Kidney tubule cell (primary cell): Measurements from ENCODE around the gene EPS8L1.

ENCODE experiments used
- DNase-seq: peaks from one replicate; pipeline ENCODE4 v3.0.0-alpha.2; 2018; ENCODE audit warnings: low spot score

Gene EPS8L1

GRCh38 chr19:55115446-55116065 lies 39.9 kb downstream of the EPS8L1 start:
- no peak for DNase-seq

- peak; percentile 64 for DNase-seq
Observed at GRCh38 chr19:55116232-55116858, 40.7 kb downstream of the EPS8L1 start.

- DNase-seq: peak; percentile 12
Observed at GRCh38 chr19:55116859-55117662, 41.4 kb downstream of the EPS8L1 start, which contains the start of gene PPP1R12C. Gene PPP1R12C (minus strand): TSS chr19:55117637. CDS start chr19:55117543, 94 bp downstream.

GRCh38 chr19:55117663-55118391 lies 42.2 kb downstream of the EPS8L1 start:
- DNase-seq: peak; percentile 99

- DNase-seq: peak; percentile 23
Observed at GRCh38 chr19:55118401-55118991, 42.8 kb downstream of the EPS8L1 start.

GRCh38 chr19:55119053-55119452 lies 43.4 kb downstream of the EPS8L1 start:
- no peak for DNase-seq

GRCh38 chr19:55131421-55131820 lies 55.8 kb downstream of the EPS8L1 start:
- DNase-seq: no peak

GRCh38 chr19:55132453-55133129 lies 56.9 kb downstream of the EPS8L1 start:
- no peak for DNase-seq

GRCh38 chr19:55133639-55134444 lies 58.2 kb downstream of the EPS8L1 start:
- no peak for DNase-seq

GRCh38 chr19:55134736-55135135 lies 59.1 kb downstream of the EPS8L1 start:
- no peak for DNase-seq

- no peak for DNase-seq
Observed at GRCh38 chr19:55136399-55137102, 60.9 kb downstream of the EPS8L1 start.
